Tibial nerve (tissue), 4 donors: ENCODE results near the gene CA9.

Experiments
- EP300 ChIP-seq, 2 donors: sonication (generic); formaldehyde crosslinking; IDR thresholded peaks; one replicate each; pipeline ENCODE4 v1.6.1; 2017; ENCODE audit warnings: antibody characterized with exemption in 2 of 2, mild to moderate bottlenecking in 1 of 2
- POLR2A ChIP-seq, 2 donors: fragments of 450-650 bp; IDR thresholded peaks; one replicate each; pipeline ENCODE4 v1.6.1; 2017; ENCODE audit warnings: antibody characterized with exemption in 2 of 2, mild to moderate bottlenecking in 2 of 2, moderate library complexity in 2 of 2
- TF ChIP-seq, protein P1 (sequence below), 5 experiments: fragments of 200-600 bp in 3 of 5; fragments of 450-650 bp in 2 of 5; sonication (generic) in 3 of 5; IDR thresholded peaks; one replicate each; pipeline ENCODE4 v1.5.1; 2016 to 2019; ENCODE audit warnings: antibody characterized with exemption in 5 of 5, mild to moderate bottlenecking in 3 of 5, moderate library complexity in 2 of 5

- TF ChIP-seq POLR2A (IDR thresholded peaks at IDR 0.05), result no peak
- TF ChIP-seq EP300 (IDR thresholded peaks at IDR 0.05), result no peak
- TF ChIP-seq, protein P1, sequence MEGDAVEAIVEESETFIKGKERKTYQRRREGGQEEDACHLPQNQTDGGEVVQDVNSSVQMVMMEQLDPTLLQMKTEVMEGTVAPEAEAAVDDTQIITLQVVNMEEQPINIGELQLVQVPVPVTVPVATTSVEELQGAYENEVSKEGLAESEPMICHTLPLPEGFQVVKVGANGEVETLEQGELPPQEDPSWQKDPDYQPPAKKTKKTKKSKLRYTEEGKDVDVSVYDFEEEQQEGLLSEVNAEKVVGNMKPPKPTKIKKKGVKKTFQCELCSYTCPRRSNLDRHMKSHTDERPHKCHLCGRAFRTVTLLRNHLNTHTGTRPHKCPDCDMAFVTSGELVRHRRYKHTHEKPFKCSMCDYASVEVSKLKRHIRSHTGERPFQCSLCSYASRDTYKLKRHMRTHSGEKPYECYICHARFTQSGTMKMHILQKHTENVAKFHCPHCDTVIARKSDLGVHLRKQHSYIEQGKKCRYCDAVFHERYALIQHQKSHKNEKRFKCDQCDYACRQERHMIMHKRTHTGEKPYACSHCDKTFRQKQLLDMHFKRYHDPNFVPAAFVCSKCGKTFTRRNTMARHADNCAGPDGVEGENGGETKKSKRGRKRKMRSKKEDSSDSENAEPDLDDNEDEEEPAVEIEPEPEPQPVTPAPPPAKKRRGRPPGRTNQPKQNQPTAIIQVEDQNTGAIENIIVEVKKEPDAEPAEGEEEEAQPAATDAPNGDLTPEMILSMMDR (IDR thresholded peaks at IDR 0.05), result no peak
Observed at GRCh38 chr9:35700942-35701341, 27.2 kb downstream of the CA9 start.
